Measurements from ENCODE around the gene UCP2. TPM values are rescaled to one million over a fixed set of nuclear protein-coding genes. Genes with fewer than 3 reads are reported as not detected.

UCP2 gene
- total RNA-seq, 5 donors from 2014 or later (not counting 1 experiment from before 2014, with no cell fraction given): 241 to 754 (median 311) TPM

GRCh38 chr11:73945396-73945795, 37.2 kb downstream of the UCP2 start:
- POLR2A ChIA-PET: no interaction called here
- CTCF ChIA-PET: no interaction called here
- DNase-seq: no peak
- H3K9me3 ChIP-seq: peaks cover 3% of the 10 kb centered on the region
- Mint-ChIP-seq H3K27me3 (peaks cover 2 to 4% of the 10 kb centered on the region in 2 donors), H3K4me1 (no peaks in the 10 kb centered on the region), H3K36me3 (peaks cover 5% of the 10 kb centered on the region), H3K27ac (no peak overlapping the region), H3K9me3 (peaks cover 0 to 5% (median 0%) of the 10 kb centered on the region in 3 donors), H3K4me3 (no peak overlapping the region)
- H3K36me3 ChIP-seq (ENCODE audit: control insufficient read depth in 2 of 2, extremely low read depth in 1 of 2, insufficient read depth in 1 of 2, low read length in 1 of 2): no peaks in the 10 kb centered on the region
- H3K4me3 ChIP-seq (ENCODE audit: control insufficient read depth in 1 of 2, extremely low read depth in 1 of 2, low read length in 1 of 2): no peak overlapping the region
- WGBS (ENCODE audit: insufficient coverage): 100% methylated on average over 1 of the region's 4 CpGs
- H3K27ac ChIP-seq (ENCODE audit: low read length): no peak overlapping the region
- ATAC-seq (replicated peaks in 1 of 4): no peak
- no peaks in the 10 kb centered on the region for H3K27me3 ChIP-seq (replicated peaks in 1 of 2; ENCODE audit: control insufficient read depth in 2 of 2, extremely low read depth in 1 of 2, insufficient read depth in 2 of 2, low read length in 1 of 2)
- no peaks in the 10 kb centered on the region for H3K4me1 ChIP-seq (ENCODE audit: control insufficient read depth in 1 of 2, extremely low read depth in 1 of 2, insufficient read depth in 2 of 2, low read length in 2 of 2)

- WGBS (ENCODE audit: insufficient coverage): 83% methylated on average over 9 of the region's 10 CpGs
- Mint-ChIP-seq H3K4me3 (no peak overlapping the region), H3K4me1 (no peaks in the 10 kb centered on the region), H3K27ac (no peak overlapping the region), H3K9me3 (peaks cover 0 to 5% (median 0%) of the 10 kb centered on the region in 3 donors), H3K36me3 (peaks cover 5% of the 10 kb centered on the region), H3K27me3 (peaks cover 2 to 4% of the 10 kb centered on the region in 2 donors)
- DNase-seq: no peak
- Histone ChIP-seq H3K4me3 (ENCODE audit: control insufficient read depth in 1 of 2, extremely low read depth in 1 of 2, low read length in 1 of 2) (no peak overlapping the region), H3K27me3 (replicated peaks in 1 of 2; ENCODE audit: control insufficient read depth in 2 of 2, extremely low read depth in 1 of 2, insufficient read depth in 2 of 2, low read length in 1 of 2) (no peaks in the 10 kb centered on the region), H3K9me3 (peaks cover 3% of the 10 kb centered on the region), H3K4me1 (ENCODE audit: control insufficient read depth in 1 of 2, extremely low read depth in 1 of 2, insufficient read depth in 2 of 2, low read length in 2 of 2) (no peaks in the 10 kb centered on the region), H3K36me3 (ENCODE audit: control insufficient read depth in 2 of 2, extremely low read depth in 1 of 2, insufficient read depth in 1 of 2, low read length in 1 of 2) (no peaks in the 10 kb centered on the region), H3K27ac (ENCODE audit: low read length) (no peak overlapping the region)
- ChIA-PET CTCF (no interaction called here), POLR2A (no interaction called here)
- no peak for ATAC-seq (replicated peaks in 1 of 4)
Measured at GRCh38 chr11:73944901-73945300, 37.7 kb downstream of the UCP2 start.

GRCh38 chr11:73944085-73944484, 38.6 kb downstream of the UCP2 start:
- no peak for ATAC-seq (replicated peaks in 1 of 4)
- Histone ChIP-seq H3K9me3 (peaks cover 3% of the 10 kb centered on the region), H3K4me3 (ENCODE audit: control insufficient read depth in 1 of 2, extremely low read depth in 1 of 2, low read length in 1 of 2) (no peak overlapping the region), H3K36me3 (ENCODE audit: control insufficient read depth in 2 of 2, extremely low read depth in 1 of 2, insufficient read depth in 1 of 2, low read length in 1 of 2) (no peaks in the 10 kb centered on the region), H3K27ac (ENCODE audit: low read length) (no peak overlapping the region), H3K4me1 (ENCODE audit: control insufficient read depth in 1 of 2, extremely low read depth in 1 of 2, insufficient read depth in 2 of 2, low read length in 2 of 2) (no peaks in the 10 kb centered on the region), H3K27me3 (replicated peaks in 1 of 2; ENCODE audit: control insufficient read depth in 2 of 2, extremely low read depth in 1 of 2, insufficient read depth in 2 of 2, low read length in 1 of 2) (no peaks in the 10 kb centered on the region)
- no peaks in the 10 kb centered on the region for H3K4me1 Mint-ChIP-seq
- ChIA-PET CTCF (no interaction called here), POLR2A (no interaction called here)
- no peak overlapping the region for H3K4me3 Mint-ChIP-seq
- 92% methylated on average over 2 of the region's 6 CpGs for WGBS (ENCODE audit: insufficient coverage)
- DNase-seq: no peak
- peaks cover 2 to 4% of the 10 kb centered on the region in 2 donors for H3K27me3 Mint-ChIP-seq
- peaks cover 5% of the 10 kb centered on the region for H3K36me3 Mint-ChIP-seq
- peaks cover 0 to 5% (median 0%) of the 10 kb centered on the region in 3 donors for H3K9me3 Mint-ChIP-seq
- no peak overlapping the region for H3K27ac Mint-ChIP-seq

DNA sequence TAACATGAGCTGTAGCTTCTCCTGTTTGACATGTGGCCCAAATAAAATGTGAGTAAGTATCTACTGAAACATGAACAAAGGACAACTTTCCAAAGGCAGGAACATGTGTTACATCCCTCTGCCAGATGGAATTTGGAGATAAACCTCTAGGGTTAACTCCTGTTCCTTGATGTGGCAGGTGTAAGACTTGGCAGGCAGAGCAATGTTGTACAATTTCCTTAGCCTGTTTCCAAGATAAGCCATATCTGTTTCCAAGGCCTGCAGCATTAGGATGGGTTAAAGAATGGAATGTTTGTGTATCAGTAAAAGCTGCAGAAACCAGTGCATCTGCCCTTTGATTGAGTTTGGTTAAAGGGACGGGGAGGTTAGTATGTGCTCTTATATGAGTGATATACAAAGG, 40.6 kb downstream of the UCP2 start:
- H3K36me3 Mint-ChIP-seq: peaks cover 10% of the 10 kb centered on the region
- ATAC-seq (replicated peaks in 1 of 4) (no peak), DNase-seq (no peak)
- no peaks in the 10 kb centered on the region for H3K27me3 ChIP-seq (replicated peaks in 1 of 2; ENCODE audit: control insufficient read depth in 2 of 2, extremely low read depth in 1 of 2, insufficient read depth in 2 of 2, low read length in 1 of 2)
- no peak overlapping the region for H3K27ac Mint-ChIP-seq
- H3K36me3 ChIP-seq (ENCODE audit: control insufficient read depth in 2 of 2, extremely low read depth in 1 of 2, insufficient read depth in 1 of 2, low read length in 1 of 2): no peaks in the 10 kb centered on the region
- no peak overlapping the region for H3K4me3 Mint-ChIP-seq
- ChIA-PET POLR2A (no interaction called here), CTCF (no interaction called here)
- H3K27me3 Mint-ChIP-seq: peaks cover 0 to 2% of the 10 kb centered on the region in 2 donors
- H3K4me1 Mint-ChIP-seq: peaks cover 0 to 3% (median 0%) of the 10 kb centered on the region in 3 donors
- no peak overlapping the region for H3K27ac ChIP-seq (ENCODE audit: low read length)
- whole genome bisulfite sequencing (ENCODE audit: insufficient coverage): no CpG with 5 or more reads among the region's 1 CpG
- no peak overlapping the region for H3K4me3 ChIP-seq (ENCODE audit: control insufficient read depth in 1 of 2, extremely low read depth in 1 of 2, low read length in 1 of 2)
- peaks cover 0 to 9% (median 6%) of the 10 kb centered on the region in 3 donors for H3K9me3 Mint-ChIP-seq
- H3K4me1 ChIP-seq (ENCODE audit: control insufficient read depth in 1 of 2, extremely low read depth in 1 of 2, insufficient read depth in 2 of 2, low read length in 2 of 2): no peaks in the 10 kb centered on the region
- peaks cover 3% of the 10 kb centered on the region for H3K9me3 ChIP-seq

DNA sequence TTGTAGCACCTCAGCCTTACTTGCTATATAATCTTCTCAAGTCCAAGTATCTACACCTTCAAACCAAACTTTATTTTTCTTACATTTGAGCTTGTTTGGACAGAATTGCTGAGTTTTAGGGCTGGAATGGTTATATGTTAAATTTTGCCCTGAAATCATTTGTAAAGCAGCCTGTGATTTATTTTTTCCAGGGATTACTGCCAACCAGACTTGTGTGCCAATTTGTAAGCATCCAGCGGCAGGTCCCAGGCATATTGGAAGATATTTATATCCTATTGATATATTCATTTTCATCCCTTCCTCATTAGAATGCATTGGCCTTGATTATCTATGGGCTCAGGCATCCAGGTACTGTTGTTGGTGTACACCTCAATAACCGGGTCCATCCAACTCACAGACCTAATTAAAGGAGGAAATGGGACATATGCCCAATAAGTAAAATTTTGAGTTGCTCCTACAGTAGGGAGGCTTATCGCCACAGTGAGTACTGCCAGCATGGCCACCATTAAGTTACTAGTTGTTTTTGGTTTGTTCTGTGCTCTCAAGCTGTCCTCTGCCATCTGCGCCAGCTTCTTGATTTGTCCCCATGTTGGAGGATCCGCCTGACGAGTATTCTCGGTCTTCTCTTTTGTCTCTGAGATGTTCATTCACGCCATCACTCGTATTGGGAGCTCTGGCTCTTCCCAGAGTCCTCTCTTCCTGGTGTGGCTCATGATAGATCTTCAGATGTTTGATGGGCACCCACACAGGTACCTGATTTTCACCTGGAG, 41.7 kb downstream of the UCP2 start:
- Mint-ChIP-seq H3K9me3 (peaks cover 0 to 9% (median 6%) of the 10 kb centered on the region in 3 donors), H3K4me1 (peaks cover 0 to 3% (median 0%) of the 10 kb centered on the region in 3 donors), H3K36me3 (peaks cover 10% of the 10 kb centered on the region), H3K27ac (no peak overlapping the region), H3K4me3 (no peak overlapping the region), H3K27me3 (no peaks in the 10 kb centered on the region)
- no peak overlapping the region for H3K27ac ChIP-seq (ENCODE audit: low read length)
- no peaks in the 10 kb centered on the region for H3K4me1 ChIP-seq (ENCODE audit: control insufficient read depth in 1 of 2, extremely low read depth in 1 of 2, insufficient read depth in 2 of 2, low read length in 2 of 2)
- no peak for DNase-seq
- WGBS (ENCODE audit: insufficient coverage): 95% methylated on average over 7 of the region's 9 CpGs
- POLR2A ChIA-PET: no interaction called here
- peaks cover 3% of the 10 kb centered on the region for H3K9me3 ChIP-seq
- no peak for ATAC-seq (replicated peaks in 1 of 4)
- no peaks in the 10 kb centered on the region for H3K36me3 ChIP-seq (ENCODE audit: control insufficient read depth in 2 of 2, extremely low read depth in 1 of 2, insufficient read depth in 1 of 2, low read length in 1 of 2)
- CTCF ChIA-PET: interaction anchor here in 1 of 2 donors (0.6 kb wide), 1 partner anchor 71 kb away, joined by 3 read pairs; no protein-coding TSS in a partner anchor
- no peak overlapping the region for H3K4me3 ChIP-seq (ENCODE audit: control insufficient read depth in 1 of 2, extremely low read depth in 1 of 2, low read length in 1 of 2)
- no peaks in the 10 kb centered on the region for H3K27me3 ChIP-seq (replicated peaks in 1 of 2; ENCODE audit: control insufficient read depth in 2 of 2, extremely low read depth in 1 of 2, insufficient read depth in 2 of 2, low read length in 1 of 2)

DNA sequence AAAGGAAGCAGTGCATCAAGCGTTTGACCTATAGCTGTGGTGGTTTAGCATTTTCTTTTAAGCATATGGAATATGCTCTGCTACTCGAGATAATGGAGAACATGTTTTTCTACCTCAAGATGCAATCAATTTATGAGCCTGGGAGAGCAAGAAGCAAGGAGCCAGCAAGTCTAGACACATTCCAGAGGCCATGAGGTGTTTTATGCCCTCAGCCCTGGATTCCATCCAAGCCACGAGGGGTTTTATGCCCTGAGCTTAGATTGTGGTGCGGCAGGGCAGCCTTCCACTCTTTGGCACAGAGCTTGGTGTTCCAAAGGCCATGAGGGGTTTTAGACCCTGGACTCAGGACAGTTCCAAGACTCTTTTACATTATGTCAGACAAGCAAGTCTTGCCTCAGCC, 43.5 kb downstream of the UCP2 start:
- Histone ChIP-seq H3K4me1 (ENCODE audit: control insufficient read depth in 1 of 2, extremely low read depth in 1 of 2, insufficient read depth in 2 of 2, low read length in 2 of 2) (no peaks in the 10 kb centered on the region), H3K4me3 (ENCODE audit: control insufficient read depth in 1 of 2, extremely low read depth in 1 of 2, low read length in 1 of 2) (no peak overlapping the region), H3K9me3 (peaks cover 3% of the 10 kb centered on the region), H3K27ac (ENCODE audit: low read length) (no peak overlapping the region), H3K36me3 (ENCODE audit: control insufficient read depth in 2 of 2, extremely low read depth in 1 of 2, insufficient read depth in 1 of 2, low read length in 1 of 2) (peaks cover 0 to 8% of the 10 kb centered on the region in 2 donors), H3K27me3 (replicated peaks in 1 of 2; ENCODE audit: control insufficient read depth in 2 of 2, extremely low read depth in 1 of 2, insufficient read depth in 2 of 2, low read length in 1 of 2) (no peaks in the 10 kb centered on the region)
- Mint-ChIP-seq H3K36me3 (peaks cover 14% of the 10 kb centered on the region), H3K4me3 (no peak overlapping the region), H3K27me3 (no peaks in the 10 kb centered on the region), H3K4me1 (peaks cover 0 to 3% (median 0%) of the 10 kb centered on the region in 3 donors), H3K27ac (no peak overlapping the region), H3K9me3 (peaks cover 0 to 9% (median 6%) of the 10 kb centered on the region in 3 donors)
- WGBS (ENCODE audit: insufficient coverage): 69% methylated on average over 2 of the region's 4 CpGs
- DNase-seq (no peak), ATAC-seq (replicated peaks in 1 of 4) (no peak)
- CTCF ChIA-PET: no interaction called here
- POLR2A ChIA-PET: no interaction called here
